ENCODE measurements around the gene VMAC.

- no peak for TF ChIP-seq CTCF (IDR thresholded peaks at IDR 0.05; ENCODE audit: low read length)
- TF ChIP-seq EZH2 (optimal IDR thresholded peaks at IDR 0.05; ENCODE audit: low read depth, low read length) = no peak
- no peak for TF ChIP-seq EZH2phosphoT487 (IDR thresholded peaks at IDR 0.05; ENCODE audit: low read length)
Observed at GRCh38 chr19:5904352-5905113, at the start of gene VMAC.
